AG04450 (cell line): ENCODE data around the gene REG1A. TPM values are rescaled to one million over a fixed set of nuclear protein-coding genes. Genes with fewer than 3 reads are reported as not detected.

ENCODE experiments used
- CTCF ChIA-PET: fragments of 300-600, 350-600 bp; formaldehyde crosslinking; extraction: SDS; loops from one replicate; lab custom pipeline; 2022; ENCODE audit warnings: antibody characterized with exemption, inconsistent platforms; lab: Charles Lee
- POLR2A ChIA-PET: fragments of 350-600 bp; formaldehyde crosslinking; extraction: SDS; loops from one replicate; lab custom pipeline; 2021; ENCODE audit warnings: antibody characterized with exemption, inconsistent platforms; lab: Yijun Ruan, JAX
- DNase-seq: peaks from one replicate; pipeline ENCODE4 v3.0.0-alpha.2; 2011; ENCODE audit warnings: low read depth, low spot score
- H3K27ac ChIP-seq: one replicate; pipeline ENCODE4 v1.5.1; 2012; ENCODE audit warnings: low read depth, low read length, control low read depth
- H3K27me3 ChIP-seq: one replicate; pipeline ENCODE4 v1.6.0; 2012; ENCODE audit warnings: low read length; ENCODE audit not compliant: control insufficient read depth, insufficient read depth
- H3K4me3 ChIP-seq: 2 replicates; pipeline ENCODE4 v1.5.1; 2011; ENCODE audit warnings: mild to moderate bottlenecking, low read depth, low read length, control low read depth
- H3K9me3 ChIP-seq: 2 replicates; pipeline ENCODE4 v1.5.1; 2012; ENCODE audit warnings: low read length; ENCODE audit not compliant: control insufficient read depth, insufficient read depth
- polyA plus RNA-seq: library from polyadenylated mRNA; depleted of rRNA; stranded (reverse); fragments of >200 nt; gene quantifications from 2 replicates; pipeline ENCODE4 v1.2.3, GENCODE V29; 2011
- TF ChIP-seq, protein P1 (sequence below): IDR thresholded peaks from 2 replicates; pipeline ENCODE4 v1.5.1; 2011; ENCODE audit warnings: low read depth, low read length, control low read depth, inconsistent platforms

The REG1A gene
- polyA plus RNA-seq, 1 experiment: not detected

DNA sequence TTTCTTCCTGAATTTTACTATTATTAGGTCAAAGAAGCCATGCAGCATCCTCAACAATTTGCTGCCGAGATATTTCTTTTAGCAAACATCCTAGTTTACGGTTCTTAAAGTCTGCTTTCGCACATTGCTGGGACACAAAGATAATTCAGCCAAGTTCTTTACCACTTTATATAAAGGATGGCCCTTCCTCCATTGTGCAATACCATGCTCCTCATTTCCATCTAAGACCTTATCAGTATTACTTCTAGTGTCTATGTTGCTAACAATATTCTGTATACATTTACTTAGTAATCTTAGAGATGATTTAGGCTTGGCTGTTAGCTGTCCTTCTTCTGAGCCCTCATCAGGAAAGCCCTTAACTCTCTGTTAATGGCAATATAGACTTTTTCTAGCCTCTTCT, 8.0 kb upstream of the REG1A start:
- ChIA-PET POLR2A (no interaction called here), CTCF (no interaction called here)
- TF ChIP-seq, protein P1, sequence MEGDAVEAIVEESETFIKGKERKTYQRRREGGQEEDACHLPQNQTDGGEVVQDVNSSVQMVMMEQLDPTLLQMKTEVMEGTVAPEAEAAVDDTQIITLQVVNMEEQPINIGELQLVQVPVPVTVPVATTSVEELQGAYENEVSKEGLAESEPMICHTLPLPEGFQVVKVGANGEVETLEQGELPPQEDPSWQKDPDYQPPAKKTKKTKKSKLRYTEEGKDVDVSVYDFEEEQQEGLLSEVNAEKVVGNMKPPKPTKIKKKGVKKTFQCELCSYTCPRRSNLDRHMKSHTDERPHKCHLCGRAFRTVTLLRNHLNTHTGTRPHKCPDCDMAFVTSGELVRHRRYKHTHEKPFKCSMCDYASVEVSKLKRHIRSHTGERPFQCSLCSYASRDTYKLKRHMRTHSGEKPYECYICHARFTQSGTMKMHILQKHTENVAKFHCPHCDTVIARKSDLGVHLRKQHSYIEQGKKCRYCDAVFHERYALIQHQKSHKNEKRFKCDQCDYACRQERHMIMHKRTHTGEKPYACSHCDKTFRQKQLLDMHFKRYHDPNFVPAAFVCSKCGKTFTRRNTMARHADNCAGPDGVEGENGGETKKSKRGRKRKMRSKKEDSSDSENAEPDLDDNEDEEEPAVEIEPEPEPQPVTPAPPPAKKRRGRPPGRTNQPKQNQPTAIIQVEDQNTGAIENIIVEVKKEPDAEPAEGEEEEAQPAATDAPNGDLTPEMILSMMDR: no peak
- DNase-seq: no peak
- Histone ChIP-seq H3K27me3 (no peaks in the 10 kb centered on the region), H3K27ac (no peak overlapping the region), H3K9me3 (peaks cover 14% of the 10 kb centered on the region), H3K4me3 (no peak overlapping the region)

DNA sequence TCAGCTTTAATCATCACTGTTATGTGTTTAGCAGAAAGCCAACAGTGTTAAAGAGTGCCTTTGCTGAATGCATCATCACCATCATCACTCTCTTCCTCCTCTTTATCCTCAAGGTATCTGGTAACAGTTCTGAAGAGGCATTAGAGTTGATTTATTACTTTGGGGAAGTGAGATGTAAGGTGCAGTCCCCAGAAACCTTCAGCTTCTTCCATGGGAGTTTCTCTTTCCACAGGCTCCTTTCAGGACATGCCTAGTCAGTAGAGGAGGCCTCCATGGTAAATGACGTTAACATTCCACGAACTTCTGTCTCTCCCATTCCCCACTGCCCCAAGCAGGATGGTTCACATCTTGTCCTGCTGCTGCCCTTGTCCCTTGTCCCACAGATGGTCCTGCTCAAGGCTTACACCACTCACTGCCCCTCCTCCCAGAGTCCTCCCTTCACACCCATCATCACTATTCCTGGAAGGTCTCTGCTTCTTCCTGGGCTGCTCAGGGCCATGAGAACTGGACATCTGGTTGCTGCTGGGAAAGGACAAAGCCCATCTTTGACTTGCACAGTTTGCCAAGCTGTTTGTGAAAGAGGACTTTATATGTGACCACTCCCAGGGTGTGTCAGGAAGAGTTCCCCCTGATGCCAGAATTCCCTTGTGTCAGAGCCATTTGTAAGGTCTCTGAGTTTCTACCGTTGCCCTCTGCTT, 5.3 kb upstream of the REG1A start:
- ChIA-PET CTCF (no interaction called here), POLR2A (no interaction called here)
- no peaks in the 10 kb centered on the region for H3K27me3 ChIP-seq
- TF ChIP-seq, protein P1: no peak
- no peak overlapping the region for H3K27ac ChIP-seq
- H3K9me3 ChIP-seq: peaks cover 14% of the 10 kb centered on the region
- H3K4me3 ChIP-seq: no peak overlapping the region
- DNase-seq: no peak

DNA sequence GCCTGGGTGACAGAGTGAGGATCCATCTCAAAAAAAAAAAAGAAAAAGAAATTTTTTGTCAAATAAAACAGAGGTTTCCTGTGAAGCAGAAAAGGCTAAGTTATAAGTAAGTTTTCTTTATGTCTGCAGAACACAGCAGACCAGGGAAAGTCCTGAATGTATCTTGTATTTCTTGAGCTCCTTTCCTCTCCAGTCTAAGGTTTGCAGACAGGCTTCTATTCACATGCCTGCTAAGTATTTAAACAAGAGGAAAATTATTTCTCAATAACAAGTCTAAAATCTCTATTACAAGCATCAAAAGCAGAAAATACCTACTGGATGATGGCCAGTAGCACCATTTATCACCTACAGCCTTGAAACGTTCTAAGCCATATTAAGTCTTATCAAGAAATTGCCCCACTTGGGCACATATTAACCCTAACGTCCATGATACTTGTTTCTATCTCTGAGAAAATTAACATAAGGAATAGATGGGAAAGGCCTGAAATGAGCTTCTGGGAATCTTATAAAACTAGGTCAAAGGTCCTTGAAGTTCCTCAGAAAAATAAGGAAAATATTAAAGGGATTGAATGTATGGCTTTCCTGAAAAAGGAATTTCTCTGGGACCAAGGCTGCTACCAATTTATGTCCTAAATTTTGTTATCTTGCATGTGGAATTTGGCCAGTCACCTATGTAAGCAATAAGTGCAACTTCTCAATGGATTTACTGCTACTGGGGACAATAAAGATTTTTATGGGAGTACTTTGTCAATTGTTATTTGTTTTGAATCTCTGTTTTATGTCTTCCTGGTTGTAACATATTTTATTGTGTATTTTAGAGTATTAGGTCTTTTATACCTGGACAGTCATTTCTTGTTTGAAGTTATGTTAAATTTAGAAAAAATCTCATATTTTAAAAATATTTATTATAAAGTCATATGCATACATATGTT, 3.0 kb upstream of the REG1A start:
- Histone ChIP-seq H3K4me3 (no peak overlapping the region), H3K27ac (no peak overlapping the region), H3K27me3 (no peaks in the 10 kb centered on the region), H3K9me3 (peaks cover 18% of the 10 kb centered on the region)
- TF ChIP-seq, protein P1: no peak
- ChIA-PET POLR2A (no interaction called here), CTCF (no interaction called here)
- no peak for DNase-seq

DNA sequence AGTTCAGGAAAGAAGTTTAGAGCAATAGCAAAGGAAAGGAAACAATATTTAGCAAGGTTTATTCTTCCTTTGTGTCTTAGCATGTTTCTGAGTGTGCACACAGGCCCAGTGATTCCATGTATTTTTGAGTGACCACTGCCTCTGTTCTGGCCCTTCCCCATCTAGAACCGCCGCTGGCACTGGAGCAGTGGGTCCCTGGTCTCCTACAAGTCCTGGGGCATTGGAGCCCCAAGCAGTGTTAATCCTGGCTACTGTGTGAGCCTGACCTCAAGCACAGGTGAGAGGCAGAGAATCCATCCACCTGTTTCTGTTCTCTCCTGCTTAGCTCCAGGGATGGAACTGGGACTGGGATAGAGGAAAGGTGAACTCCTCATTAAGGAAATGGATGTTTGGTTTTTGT, 2.4 kb downstream of the REG1A start:
- Histone ChIP-seq H3K9me3 (peaks cover 9% of the 10 kb centered on the region), H3K27me3 (no peaks in the 10 kb centered on the region), H3K4me3 (no peak overlapping the region), H3K27ac (no peak overlapping the region)
- DNase-seq: no peak
- TF ChIP-seq, protein P1: no peak
- POLR2A ChIA-PET: no interaction called here
- CTCF ChIA-PET: no interaction called here
